ENCODE results near the gene REC114.

REC114 gene

GRCh38 chr15:73493922-73494321 lies 51.0 kb downstream of the REC114 start:
- TF ChIP-seq CTCF (conservative IDR thresholded peaks at IDR 0.05; ENCODE audit: low read depth, low read length): no peak
- DNase-seq (ENCODE audit: low read depth): no peak

GRCh38 chr15:73495181-73495580 lies 52.2 kb downstream of the REC114 start:
- no peak for TF ChIP-seq CTCF (conservative IDR thresholded peaks at IDR 0.05; ENCODE audit: low read depth, low read length)
- DNase-seq (ENCODE audit: low read depth): no peak
- no peak overlapping the region for H3K4me3 ChIP-seq (ENCODE audit: low read depth, low read length)

More at GRCh38 chr15:73493922-73494321, 51.0 kb downstream of the REC114 start:
- H3K4me3 ChIP-seq (ENCODE audit: low read depth, low read length): no peak overlapping the region

- no peak for DNase-seq (ENCODE audit: low read depth)
- TF ChIP-seq CTCF (conservative IDR thresholded peaks at IDR 0.05; ENCODE audit: low read depth, low read length): no peak
- no peak overlapping the region for H3K4me3 ChIP-seq (ENCODE audit: low read depth, low read length)
Observed at GRCh38 chr15:73500696-73501095, 57.7 kb downstream of the REC114 start.

- TF ChIP-seq CTCF (conservative IDR thresholded peaks at IDR 0.05; ENCODE audit: low read depth, low read length): no peak
Observed at GRCh38 chr15:73504885-73505284, 61.9 kb downstream of the REC114 start.

GRCh38 chr15:73515527-73515926 lies 72.6 kb downstream of the REC114 start:
- no peak overlapping the region for H3K4me3 ChIP-seq (ENCODE audit: low read depth, low read length)
- no peak for DNase-seq (ENCODE audit: low read depth)
- no peak for TF ChIP-seq CTCF (conservative IDR thresholded peaks at IDR 0.05; ENCODE audit: low read depth, low read length)

More at GRCh38 chr15:73504885-73505284, 61.9 kb downstream of the REC114 start:
- no peak overlapping the region for H3K4me3 ChIP-seq (ENCODE audit: low read depth, low read length)
- DNase-seq (ENCODE audit: low read depth): no peak

GRCh38 chr15:73517566-73517965 lies 74.6 kb downstream of the REC114 start:
- no peak for DNase-seq (ENCODE audit: low read depth)
- H3K4me3 ChIP-seq (ENCODE audit: low read depth, low read length): no peak overlapping the region
- no peak for TF ChIP-seq CTCF (conservative IDR thresholded peaks at IDR 0.05; ENCODE audit: low read depth, low read length)

- H3K4me3 ChIP-seq (ENCODE audit: low read depth, low read length): no peak overlapping the region
- TF ChIP-seq CTCF (conservative IDR thresholded peaks at IDR 0.05; ENCODE audit: low read depth, low read length): no peak
- no peak for DNase-seq (ENCODE audit: low read depth)
Observed at GRCh38 chr15:73518180-73518862, 75.4 kb downstream of the REC114 start.

All from choroid plexus epithelial cell (primary cell).